Left ventricle myocardium inferior (tissue), 1 donor: ENCODE measurements around the gene LRMDA. TPM values are rescaled to one million over a fixed set of nuclear protein-coding genes. Genes with fewer than 3 reads are reported as not detected.

Source experiments
- DNase-seq: peaks from one replicate; pipeline ENCODE4 v3.0.0-alpha.2; 2020
- H3K27ac ChIP-seq: fragments of 200-600 bp; replicated peaks from 2 replicates; pipeline ENCODE4 v1.8.0; 2021
- H3K27me3 ChIP-seq: fragments of 200-600 bp; 2 replicates; pipeline ENCODE4 v1.8.0; 2021; ENCODE audit warnings: low read depth
- H3K36me3 ChIP-seq: fragments of 200-600 bp; 2 replicates; pipeline ENCODE4 v1.8.0; 2021
- H3K4me1 ChIP-seq: fragments of 200-600 bp; 2 replicates; pipeline ENCODE4 v1.8.0; 2021
- H3K4me3 ChIP-seq: fragments of 200-600 bp; 2 replicates; pipeline ENCODE4 v1.8.0; 2021; ENCODE audit warnings: mild to moderate bottlenecking, moderate library complexity
- H3K9me3 ChIP-seq: fragments of 200-600 bp; replicated peaks from 2 replicates; pipeline ENCODE4 v1.8.0; 2021
- CTCF ChIP-seq: fragments of 200-600 bp; IDR thresholded peaks from 2 replicates; pipeline ENCODE4 v1.8.0; 2021; ENCODE audit warnings: antibody characterized with exemption, mild to moderate bottlenecking, borderline replicate concordance
- intact Hi-C: fragments of 100-400 bp; cut with micrococcal nuclease; formaldehyde crosslinking; loops from one replicate; pipeline ENCODE4 v1.11.0; 2022
- long read RNA-seq: library from polyadenylated mRNA; unstranded; transcript quantifications from one replicate; pipeline ENCODE4 v2.0.0, GENCODE V29; 2021
- total RNA-seq: library from RNA; stranded (reverse); fragmentation: NEBNext Ultra II Directional; extraction: Animal tissue kit (Norgen Biotek cat#: 25700); gene quantifications from one replicate; pipeline ENCODE4 v1.2.1, GENCODE V29; 2021
- donor health status: DM: no; HTN: yes; CAD: no; lungs with severe emphysema.

Gene LRMDA
- 18.7 TPM for total RNA-seq
- long read RNA-seq, partial matches to known transcripts: 5 of 12 reads
- long read RNA-seq, other reads (novel, unspliced or antisense): 7 of 12 reads

- Histone ChIP-seq H3K4me1 (peaks cover 53% of the 10 kb centered on the region), H3K9me3 (no peaks in the 10 kb centered on the region), H3K27ac (peak within 1 kb of the TSS; percentile 87), H3K4me3 (peak within 1 kb of the TSS; percentile 77), H3K27me3 (no peaks in the 10 kb centered on the region), H3K36me3 (no peaks in the 10 kb centered on the region)
- TF ChIP-seq CTCF: no peak
- intact Hi-C loops: no loop called here
- DNase-seq: peak; percentile 51
These were observed at the start of gene LRMDA for GRCh38 chr10:75431180-75432111. Gene LRMDA (plus strand): TSS chr10:75431624.

- TF ChIP-seq CTCF: no peak
- intact Hi-C loops: no loop called here
- H3K4me1 ChIP-seq: no peaks in the 10 kb centered on the region
These were observed 45.3 kb upstream of the LRMDA start for GRCh38 chr10:75386128-75386527.

GRCh38 chr10:75388082-75388481 lies 43.3 kb upstream of the LRMDA start:
- no peak overlapping the region for H3K4me3 ChIP-seq
- intact Hi-C loops: no loop called here
- peaks cover 12% of the 10 kb centered on the region for H3K9me3 ChIP-seq

More at GRCh38 chr10:75386128-75386527, 45.3 kb upstream of the LRMDA start:
- no peak overlapping the region for H3K4me3 ChIP-seq
- no peak overlapping the region for H3K27ac ChIP-seq
- H3K9me3 ChIP-seq: peaks cover 12% of the 10 kb centered on the region
- H3K27me3 ChIP-seq: no peaks in the 10 kb centered on the region
- no peak for DNase-seq
- no peaks in the 10 kb centered on the region for H3K36me3 ChIP-seq

GRCh38 chr10:75390178-75390577 lies 41.2 kb upstream of the LRMDA start:
- no peak overlapping the region for H3K4me3 ChIP-seq
- DNase-seq: no peak
- TF ChIP-seq CTCF: no peak
- no peaks in the 10 kb centered on the region for H3K36me3 ChIP-seq
- H3K27ac ChIP-seq: no peak overlapping the region
- H3K4me1 ChIP-seq: peaks cover 5% of the 10 kb centered on the region
- peaks cover 12% of the 10 kb centered on the region for H3K9me3 ChIP-seq
- intact Hi-C loops: no loop called here
- no peaks in the 10 kb centered on the region for H3K27me3 ChIP-seq

More at GRCh38 chr10:75388082-75388481, 43.3 kb upstream of the LRMDA start:
- no peaks in the 10 kb centered on the region for H3K36me3 ChIP-seq
- no peak overlapping the region for H3K27ac ChIP-seq
- no peak for DNase-seq
- no peaks in the 10 kb centered on the region for H3K27me3 ChIP-seq
- TF ChIP-seq CTCF: no peak
- H3K4me1 ChIP-seq: no peaks in the 10 kb centered on the region

GRCh38 chr10:75392271-75392670 lies 39.2 kb upstream of the LRMDA start:
- DNase-seq: no peak
- H3K27ac ChIP-seq: no peak overlapping the region
- H3K27me3 ChIP-seq: peaks cover 13% of the 10 kb centered on the region
- H3K4me3 ChIP-seq: no peak overlapping the region
- TF ChIP-seq CTCF: no peak
- H3K4me1 ChIP-seq: peaks cover 26% of the 10 kb centered on the region
- intact Hi-C loops: no loop called here
- no peaks in the 10 kb centered on the region for H3K9me3 ChIP-seq
- H3K36me3 ChIP-seq: no peaks in the 10 kb centered on the region
